ENCODE measurements around the gene MFN2.

DNA sequence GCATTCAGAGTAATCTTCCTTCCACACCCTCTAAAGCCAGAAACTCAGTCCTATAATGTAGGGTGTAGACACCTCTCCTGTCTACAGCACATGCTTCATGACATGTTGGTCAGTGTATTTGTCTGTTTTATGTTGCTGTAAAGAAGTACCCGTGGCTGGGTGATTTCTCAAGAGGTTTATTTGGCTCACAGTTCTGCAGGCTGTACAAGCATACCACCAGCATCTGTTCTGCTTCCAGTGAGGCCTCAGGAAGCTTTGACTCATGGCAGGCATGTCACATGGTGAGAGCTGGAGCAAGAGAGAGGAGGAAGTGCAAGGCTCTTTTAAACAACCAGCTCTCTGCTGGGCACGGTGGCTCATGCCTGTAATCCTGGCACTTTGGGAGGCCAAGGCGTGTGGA is 33.6 kb upstream of the MFN2 start:
- no peak for TF ChIP-seq CTCF (IDR thresholded peaks at IDR 0.05 in 4 of 5, conservative IDR thresholded peaks at IDR 0.05 in 1 of 5)
- TF ChIP-seq POLR2A (IDR thresholded peaks at IDR 0.05), result no peak

Measured in gastrocnemius medialis (tissue), 4 donors.